Measurements from ENCODE around the gene SCAMP5. TPM values are rescaled to one million over a fixed set of nuclear protein-coding genes. Genes with fewer than 3 reads are reported as not detected.
A peak's percentile ranks its signal among the peaks of the same experiment; 100 is the strongest.

SCAMP5 gene
- total RNA-seq, 1 donor from 2014 or later = 28.4 TPM

DNA sequence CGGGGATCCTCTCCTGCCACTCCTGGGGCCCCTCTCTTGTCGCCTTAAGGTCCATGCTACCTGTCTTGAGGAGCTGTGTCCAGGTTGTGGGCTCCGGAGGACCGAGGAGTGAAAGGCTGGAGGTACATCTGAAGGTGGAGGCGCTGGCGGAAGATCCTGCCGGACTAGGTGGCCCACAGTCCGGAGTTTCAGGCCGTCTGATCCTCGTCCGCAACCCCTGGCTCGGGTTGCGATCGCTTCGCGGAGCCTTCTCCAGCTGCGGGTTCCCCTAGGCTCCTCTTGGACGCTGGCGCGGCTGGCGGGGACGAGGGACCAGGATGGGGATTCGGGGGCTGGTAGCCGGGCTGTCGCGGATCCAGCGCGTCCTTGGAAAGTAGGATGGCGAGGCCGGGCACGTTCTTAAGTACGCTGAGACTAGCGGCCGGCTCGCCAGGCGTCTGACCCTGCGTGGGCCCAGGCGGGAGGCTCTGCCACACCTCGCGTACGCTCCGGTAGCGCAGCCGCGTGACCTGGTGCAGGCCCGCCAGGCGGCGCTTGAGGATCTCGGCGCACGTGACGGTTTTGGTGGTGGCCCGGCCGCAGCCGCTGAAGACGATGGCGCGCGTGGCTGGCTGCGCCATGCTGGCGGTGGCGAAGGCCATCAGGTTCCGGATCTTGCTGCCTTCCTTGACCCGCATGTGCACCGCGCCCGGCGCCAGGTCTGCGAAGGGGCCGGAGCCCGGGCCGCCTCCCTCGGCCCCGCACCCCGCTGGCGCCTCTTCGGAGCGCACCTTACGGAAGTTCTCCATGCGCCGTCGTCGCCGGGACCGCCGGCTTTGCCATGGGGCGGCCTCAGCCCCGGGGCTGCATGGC lies 39.3 kb upstream of the SCAMP5 start:
- peaks cover 63% of the 10 kb centered on the region for H3K27me3 Mint-ChIP-seq (ENCODE audit: low read depth)
- H3K4me1 Mint-ChIP-seq = peaks cover 26% of the 10 kb centered on the region

DNA sequence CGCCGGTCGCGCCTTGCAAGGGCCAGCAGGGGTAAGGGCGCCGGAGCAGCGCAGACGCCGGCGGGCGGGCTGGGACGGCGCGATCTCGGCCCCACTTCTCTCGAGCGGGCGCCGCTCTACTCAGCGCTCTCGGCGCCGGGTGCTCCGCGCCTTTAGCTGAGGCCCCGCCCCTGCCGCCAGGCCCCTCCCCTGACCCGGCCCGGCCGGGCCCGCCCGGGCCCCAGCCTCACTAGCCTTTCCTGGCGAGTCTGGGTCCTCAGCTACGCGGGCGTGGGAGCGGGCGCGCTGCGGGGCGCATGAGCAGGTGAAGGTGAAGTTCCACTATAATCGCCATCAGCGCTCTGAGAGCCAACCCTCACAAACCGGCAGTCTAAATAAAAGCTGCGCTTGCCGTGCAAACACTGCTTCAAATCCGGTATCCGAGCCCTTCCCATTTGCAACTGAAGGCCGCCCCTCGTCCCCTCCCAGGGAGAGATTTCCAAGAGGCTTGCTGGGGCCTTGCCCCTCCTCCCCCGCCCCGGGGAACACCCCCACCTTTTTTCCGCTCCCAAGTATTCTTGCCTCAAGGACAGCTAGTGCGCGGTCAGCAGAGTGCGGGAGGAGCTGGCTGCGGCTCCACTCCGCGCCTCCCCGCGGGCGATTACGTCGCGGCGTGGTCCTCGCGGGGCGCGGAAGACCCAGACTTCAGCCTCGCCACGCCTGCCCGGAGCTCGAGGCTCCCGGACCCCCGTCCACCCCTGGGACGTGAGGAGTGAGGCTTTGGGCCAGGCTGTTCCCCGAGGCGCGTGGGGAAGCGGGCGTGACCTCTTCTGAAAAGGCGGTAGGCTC lies 38.5 kb upstream of the SCAMP5 start, which contains the start of gene RPP25:
Gene RPP25 (minus strand): TSS at position 125 of the 828 bp plus-strand sequence. CDS start 189 bp downstream, outside the sequence.
- peaks cover 72% of the 10 kb centered on the region for H3K27me3 Mint-ChIP-seq (ENCODE audit: low read depth)
- H3K4me3 Mint-ChIP-seq = peak within 1 kb of the TSS; percentile 58
- H3K27ac Mint-ChIP-seq = no peak within 1 kb of the TSS
- H3K36me3 Mint-ChIP-seq = no peaks in the 10 kb centered on the region
- TF ChIP-seq, protein P1, sequence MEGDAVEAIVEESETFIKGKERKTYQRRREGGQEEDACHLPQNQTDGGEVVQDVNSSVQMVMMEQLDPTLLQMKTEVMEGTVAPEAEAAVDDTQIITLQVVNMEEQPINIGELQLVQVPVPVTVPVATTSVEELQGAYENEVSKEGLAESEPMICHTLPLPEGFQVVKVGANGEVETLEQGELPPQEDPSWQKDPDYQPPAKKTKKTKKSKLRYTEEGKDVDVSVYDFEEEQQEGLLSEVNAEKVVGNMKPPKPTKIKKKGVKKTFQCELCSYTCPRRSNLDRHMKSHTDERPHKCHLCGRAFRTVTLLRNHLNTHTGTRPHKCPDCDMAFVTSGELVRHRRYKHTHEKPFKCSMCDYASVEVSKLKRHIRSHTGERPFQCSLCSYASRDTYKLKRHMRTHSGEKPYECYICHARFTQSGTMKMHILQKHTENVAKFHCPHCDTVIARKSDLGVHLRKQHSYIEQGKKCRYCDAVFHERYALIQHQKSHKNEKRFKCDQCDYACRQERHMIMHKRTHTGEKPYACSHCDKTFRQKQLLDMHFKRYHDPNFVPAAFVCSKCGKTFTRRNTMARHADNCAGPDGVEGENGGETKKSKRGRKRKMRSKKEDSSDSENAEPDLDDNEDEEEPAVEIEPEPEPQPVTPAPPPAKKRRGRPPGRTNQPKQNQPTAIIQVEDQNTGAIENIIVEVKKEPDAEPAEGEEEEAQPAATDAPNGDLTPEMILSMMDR (IDR thresholded peaks at IDR 0.05; ENCODE audit: unreplicated experiment) = no peak
- H3K4me1 Mint-ChIP-seq = peaks cover 26% of the 10 kb centered on the region
- DNase-seq (ENCODE audit: low spot score in 2 of 2, unreplicated experiment in 2 of 2) = peak; percentile 29 to 65
- H3K9me3 Mint-ChIP-seq = no peaks in the 10 kb centered on the region

More for the DNA sequence above, 39.3 kb upstream of the SCAMP5 start:
- H3K36me3 Mint-ChIP-seq = no peaks in the 10 kb centered on the region
- DNase-seq (ENCODE audit: low spot score in 2 of 2, unreplicated experiment in 2 of 2) = peak; percentile 27 to 75
- H3K9me3 Mint-ChIP-seq = no peaks in the 10 kb centered on the region
- H3K27ac Mint-ChIP-seq = no peak overlapping the region
- peak overlapping the region; percentile 56 for H3K4me3 Mint-ChIP-seq
- TF ChIP-seq, protein P1 (IDR thresholded peaks at IDR 0.05; ENCODE audit: unreplicated experiment) = no peak

- Mint-ChIP-seq H3K27ac (no peak overlapping the region), H3K27me3 (ENCODE audit: low read depth) (peaks cover 79% of the 10 kb centered on the region), H3K9me3 (no peaks in the 10 kb centered on the region), H3K4me1 (peaks cover 26% of the 10 kb centered on the region), H3K36me3 (no peaks in the 10 kb centered on the region), H3K4me3 (peak overlapping the region; percentile 58)
- TF ChIP-seq, protein P1 (IDR thresholded peaks at IDR 0.05; ENCODE audit: unreplicated experiment) = no peak
- DNase-seq (ENCODE audit: low spot score in 2 of 2, unreplicated experiment in 2 of 2) = no peak
Measured at GRCh38 chr15:74957476-74958035, 37.8 kb upstream of the SCAMP5 start.

DNA sequence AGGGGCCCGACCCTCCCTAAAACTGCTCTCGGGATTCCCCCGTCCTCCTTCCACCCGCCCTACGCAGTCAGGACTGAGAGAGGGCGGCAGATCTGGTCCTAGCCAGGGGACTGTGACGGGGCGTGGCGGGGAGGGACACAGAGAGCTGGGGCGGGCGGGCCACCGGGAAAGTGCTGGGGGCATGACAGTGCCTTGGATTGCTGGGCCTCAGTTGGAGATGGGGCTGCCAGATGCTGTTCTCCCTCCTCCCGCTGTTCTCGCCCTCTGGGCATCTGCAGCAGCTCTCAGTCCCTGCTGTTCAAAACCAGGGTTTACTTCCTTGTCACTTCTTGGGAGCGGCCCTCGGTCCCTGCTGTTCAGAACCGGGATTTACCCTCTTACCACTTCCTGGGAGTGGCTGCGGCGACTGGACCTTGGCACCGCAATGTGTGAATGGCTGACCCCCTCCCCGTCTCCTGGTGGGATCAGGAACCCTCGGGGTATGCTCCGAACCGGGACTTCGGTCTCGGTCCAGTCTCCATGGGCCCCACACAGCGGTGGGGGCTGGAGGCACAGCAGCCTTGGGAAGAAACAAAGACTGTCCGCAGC lies 36.9 kb upstream of the SCAMP5 start:
- Mint-ChIP-seq H3K4me1 (peaks cover 26% of the 10 kb centered on the region), H3K27me3 (ENCODE audit: low read depth) (peaks cover 87% of the 10 kb centered on the region), H3K4me3 (peak overlapping the region; percentile 53), H3K9me3 (no peaks in the 10 kb centered on the region), H3K36me3 (no peaks in the 10 kb centered on the region), H3K27ac (no peak overlapping the region)
- DNase-seq (ENCODE audit: low spot score in 2 of 2, unreplicated experiment in 2 of 2) = no peak
- TF ChIP-seq, protein P1 (IDR thresholded peaks at IDR 0.05; ENCODE audit: unreplicated experiment) = no peak

DNA sequence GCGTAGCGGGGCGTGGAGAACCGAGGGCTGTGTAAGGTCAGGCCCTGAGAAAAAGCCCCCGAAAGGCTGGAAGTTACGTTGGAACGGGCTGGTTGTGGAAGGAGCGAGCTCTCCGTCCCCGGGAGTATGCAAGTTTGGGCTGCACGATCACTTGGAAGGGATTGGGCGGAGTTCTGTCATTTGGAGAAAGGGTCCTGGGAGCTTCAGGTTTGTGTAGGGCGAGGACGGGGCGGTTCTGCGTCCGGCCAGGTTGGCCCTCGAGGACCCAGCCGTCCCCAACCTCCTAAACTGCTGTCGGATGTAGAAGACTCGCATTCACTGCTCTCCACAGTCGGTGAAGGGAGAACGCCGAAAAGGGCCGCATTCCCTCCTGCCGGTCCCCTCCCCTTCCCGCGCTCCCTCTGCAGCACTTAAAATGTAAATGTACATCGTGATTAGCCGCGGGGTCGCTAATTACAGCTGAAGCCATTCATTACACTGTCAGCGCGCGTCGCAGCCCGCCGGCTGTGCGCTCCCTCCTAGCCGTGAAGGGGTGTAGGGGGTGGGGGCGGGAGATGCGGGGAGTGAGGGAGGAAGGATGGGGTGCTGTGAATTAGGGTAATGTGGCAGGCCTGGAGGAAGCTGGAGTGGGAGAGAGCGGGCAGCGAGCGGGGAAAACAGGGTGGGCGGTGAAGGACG lies 36.3 kb upstream of the SCAMP5 start:
- H3K9me3 Mint-ChIP-seq = no peaks in the 10 kb centered on the region
- peaks cover 92% of the 10 kb centered on the region for H3K27me3 Mint-ChIP-seq (ENCODE audit: low read depth)
- H3K4me1 Mint-ChIP-seq = peaks cover 23% of the 10 kb centered on the region

More for the DNA sequence above, 36.3 kb upstream of the SCAMP5 start:
- H3K36me3 Mint-ChIP-seq = no peaks in the 10 kb centered on the region
- H3K27ac Mint-ChIP-seq = no peak overlapping the region
- no peak for DNase-seq (ENCODE audit: low spot score in 2 of 2, unreplicated experiment in 2 of 2)
- TF ChIP-seq, protein P1 (IDR thresholded peaks at IDR 0.05; ENCODE audit: unreplicated experiment) = no peak
- H3K4me3 Mint-ChIP-seq = peak overlapping the region; percentile 53
